HT1080 (cell line): ENCODE data around the gene ZNF680. TPM values are rescaled to one million over a fixed set of nuclear protein-coding genes. Genes with fewer than 3 reads are reported as not detected.

Experiments
- total RNA-seq: library from RNA; depleted of rRNA; stranded (reverse); fragments of >200 nt; shearing (Covaris generic); gene quantifications from 2 replicates; pipeline ENCODE4 v1.2.3, GENCODE V29; 2014; rRNA removed

ZNF680 gene
- total RNA-seq, 1 experiment from 2014 or later = 4.6 TPM

Other genes starting within 250 kb of the ZNF680 start
- gene ZNF736, start 249.1 kb downstream of the ZNF680 start, total RNA-seq = 2.1 and 3.5 TPM in 2 replicates
- gene ZNF107, start 103.1 kb upstream of the ZNF680 start, total RNA-seq = 2.5 and 3.4 TPM in 2 replicates
- 5.5 and 5.6 TPM in 2 replicates for gene ZNF138, start 231.4 kb upstream of the ZNF680 start, total RNA-seq